Measurements from ENCODE around the gene SLC19A3. TPM values are rescaled to one million over a fixed set of nuclear protein-coding genes. Genes with fewer than 3 reads are reported as not detected.

The SLC19A3 gene
- 4.2 and 4.4 TPM in 2 replicates for total RNA-seq (2021)
- percentile 46 among the genes with signal in this experiment for Bru-seq, nascent RNA
- BruChase-seq, experiment 1, labeled RNA remaining after a 2-hour chase = percentile 46 among the genes with signal in this experiment
- BruChase-seq, experiment 2, labeled RNA remaining after a 6-hour chase = percentile 48 among the genes with signal in this experiment
- long read RNA-seq, partial matches to known transcripts = 0 of 2 reads
- long read RNA-seq, other reads (novel, unspliced or antisense) = 1 of 2 reads

- DNase-seq (ENCODE audit: low spot score) = peak; percentile 83
- Histone ChIP-seq H3K4me3 (ENCODE audit: low read depth, low read length, poor library complexity, severe bottlenecking) (peak within 1 kb of the TSS; percentile 42), H3K27me3 (replicated peaks; ENCODE audit: insufficient read depth, low read depth, low read length, poor library complexity) (no peaks in the 10 kb centered on the region), H3K27ac (ENCODE audit: low read depth, low read length, poor library complexity, severe bottlenecking) (no peak within 1 kb of the TSS), H3K4me1 (ENCODE audit: insufficient read depth, low read length, poor library complexity, severe bottlenecking) (no peaks in the 10 kb centered on the region), H3K9me3 (ENCODE audit: low read depth, low read length, poor library complexity, severe bottlenecking) (no peaks in the 10 kb centered on the region), H3K36me3 (ENCODE audit: insufficient read depth, low read length, poor library complexity, severe bottlenecking) (no peaks in the 10 kb centered on the region)
- ChIA-PET POLR2A (ENCODE audit: low non-redundant PET) (no interaction called here), CTCF (no interaction called here)
- no TSS peak for BruUV-seq (replicated peaks)
- intact Hi-C loops (cut with micrococcal nuclease; ENCODE audit: unreplicated experiment) = no loop called here
- TF ChIP-seq EZH2 (IDR thresholded peaks at IDR 0.05; ENCODE audit: borderline replicate concordance, low read depth, low read length, poor library complexity, severe bottlenecking) (no peak), CTCF (conservative IDR thresholded peaks at IDR 0.05; ENCODE audit: low read depth, low read length) (no peak)
Measured at GRCh38 chr2:227717687-227718567, at the start of gene SLC19A3. TSS of gene SLC19A3 (minus strand) at chr2:227718028. CDS start at chr2:227702318, 15,710 bp downstream.

DNA sequence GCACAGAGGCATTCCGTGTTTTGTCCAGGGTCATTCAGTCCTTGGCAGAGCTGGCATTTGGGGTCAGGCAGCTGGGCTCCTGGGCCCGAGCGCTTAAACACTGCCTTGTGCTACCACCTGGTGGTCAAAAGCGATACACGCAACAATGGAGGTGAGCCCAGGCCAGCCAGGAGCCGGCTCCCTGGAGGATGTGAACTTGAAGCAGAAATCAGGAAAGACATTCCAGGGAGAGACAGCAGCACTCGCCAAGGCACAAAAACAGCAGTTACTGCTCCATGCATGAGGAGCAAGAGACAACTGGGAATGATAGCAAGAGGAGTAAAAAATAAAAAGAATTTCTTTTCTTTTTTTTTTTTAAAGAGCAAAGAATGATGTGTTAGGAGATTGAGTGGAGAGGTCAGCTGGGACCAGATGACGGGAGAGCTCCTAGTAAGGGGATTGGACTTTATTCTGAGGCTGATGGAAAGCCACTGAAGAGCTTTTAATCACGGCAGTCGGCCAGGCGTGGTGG lies 48.6 kb upstream of the SLC19A3 start:
- no peak overlapping the region for H3K27ac ChIP-seq (ENCODE audit: low read depth, low read length, poor library complexity, severe bottlenecking)
- ChIA-PET POLR2A (ENCODE audit: low non-redundant PET) (no interaction called here), CTCF (interaction anchor here (0.5 to 1.9 kb wide), 9 partner anchors 14 to 636 kb away, joined by 3 to 23 read pairs (median 5); no protein-coding TSS in a partner anchor)
- intact Hi-C loops (cut with micrococcal nuclease; ENCODE audit: unreplicated experiment) = loop anchor here (1.0 to 5.0 kb wide), 5 partner anchors 108 to 634 kb away; no protein-coding TSS in a partner anchor
- no peaks in the 10 kb centered on the region for H3K27me3 ChIP-seq (replicated peaks; ENCODE audit: insufficient read depth, low read depth, low read length, poor library complexity)
- no peak for TF ChIP-seq EZH2 (IDR thresholded peaks at IDR 0.05; ENCODE audit: borderline replicate concordance, low read depth, low read length, poor library complexity, severe bottlenecking)
- peak; percentile 92 for TF ChIP-seq CTCF (conservative IDR thresholded peaks at IDR 0.05; ENCODE audit: low read depth, low read length)
- no peaks in the 10 kb centered on the region for H3K9me3 ChIP-seq (ENCODE audit: low read depth, low read length, poor library complexity, severe bottlenecking)
- peaks cover 9% of the 10 kb centered on the region for H3K4me1 ChIP-seq (ENCODE audit: insufficient read depth, low read length, poor library complexity, severe bottlenecking)
- H3K4me3 ChIP-seq (ENCODE audit: low read depth, low read length, poor library complexity, severe bottlenecking) = no peak overlapping the region
- H3K36me3 ChIP-seq (ENCODE audit: insufficient read depth, low read length, poor library complexity, severe bottlenecking) = no peaks in the 10 kb centered on the region
- peak; percentile 79 for DNase-seq (ENCODE audit: low spot score)
- BruUV-seq (replicated peaks) = no TSS peak

GRCh38 chr2:227765788-227766372 lies 48.1 kb upstream of the SLC19A3 start:
- BruUV-seq (replicated peaks) = no TSS peak
- intact Hi-C loops (cut with micrococcal nuclease; ENCODE audit: unreplicated experiment) = loop anchor here (1.0 to 5.0 kb wide), 5 partner anchors 107 to 634 kb away; no protein-coding TSS in a partner anchor
- ChIA-PET POLR2A (ENCODE audit: low non-redundant PET) (no interaction called here), CTCF (interaction anchor here (0.5 to 1.9 kb wide), 11 partner anchors 14 to 635 kb away, joined by 3 to 23 read pairs (median 3); no protein-coding TSS in a partner anchor)
- no peak overlapping the region for H3K4me3 ChIP-seq (ENCODE audit: low read depth, low read length, poor library complexity, severe bottlenecking)
- H3K4me1 ChIP-seq (ENCODE audit: insufficient read depth, low read length, poor library complexity, severe bottlenecking) = peaks cover 9% of the 10 kb centered on the region
- DNase-seq (ENCODE audit: low spot score) = no peak
- no peaks in the 10 kb centered on the region for H3K27me3 ChIP-seq (replicated peaks; ENCODE audit: insufficient read depth, low read depth, low read length, poor library complexity)
- H3K9me3 ChIP-seq (ENCODE audit: low read depth, low read length, poor library complexity, severe bottlenecking) = no peaks in the 10 kb centered on the region
- H3K36me3 ChIP-seq (ENCODE audit: insufficient read depth, low read length, poor library complexity, severe bottlenecking) = no peaks in the 10 kb centered on the region
- TF ChIP-seq CTCF (conservative IDR thresholded peaks at IDR 0.05; ENCODE audit: low read depth, low read length) (no peak), EZH2 (IDR thresholded peaks at IDR 0.05; ENCODE audit: borderline replicate concordance, low read depth, low read length, poor library complexity, severe bottlenecking) (no peak)
- H3K27ac ChIP-seq (ENCODE audit: low read depth, low read length, poor library complexity, severe bottlenecking) = peak overlapping the region; percentile 1

Measured in A673 (cell line).